ENCODE measurements around the gene SHROOM3. TPM values are rescaled to one million over a fixed set of nuclear protein-coding genes. Genes with fewer than 3 reads are reported as not detected.

Gene SHROOM3
- total RNA-seq, 1 donor from 2014 or later: 62.0 TPM

GRCh38 chr4:76426272-76426671 is 8.8 kb upstream of the SHROOM3 start:
- no peaks in the 10 kb centered on the region for H3K36me3 ChIP-seq
- no peak overlapping the region for H3K4me3 ChIP-seq
- H3K4me1 ChIP-seq: peaks cover under 1% of the 10 kb centered on the region
- peaks cover 2% of the 10 kb centered on the region for H3K27me3 ChIP-seq (ENCODE audit: low read depth)
- TF ChIP-seq CTCF (IDR thresholded peaks at IDR 0.05): no peak
- no peaks in the 10 kb centered on the region for H3K9me3 ChIP-seq
- no peak for DNase-seq
- intact Hi-C loops (cut with DNase I): no loop called here
- no peak overlapping the region for H3K27ac ChIP-seq
- no peak for ATAC-seq

- no peaks in the 10 kb centered on the region for H3K9me3 ChIP-seq
- intact Hi-C loops (cut with DNase I): loop anchor here (10.0 kb wide), 1 partner anchor 75 kb away; no protein-coding TSS in a partner anchor
- no peak overlapping the region for H3K27ac ChIP-seq
- TF ChIP-seq CTCF (IDR thresholded peaks at IDR 0.05): no peak
- ATAC-seq: no peak
- no peaks in the 10 kb centered on the region for H3K36me3 ChIP-seq
- no peaks in the 10 kb centered on the region for H3K4me1 ChIP-seq
- H3K4me3 ChIP-seq: no peak overlapping the region
- no peak for DNase-seq
- no peaks in the 10 kb centered on the region for H3K27me3 ChIP-seq (ENCODE audit: low read depth)
Measured at GRCh38 chr4:76429636-76430035, 5.4 kb upstream of the SHROOM3 start.

- peak; percentile 67 for TF ChIP-seq CTCF (IDR thresholded peaks at IDR 0.05)
- Histone ChIP-seq H3K9me3 (no peaks in the 10 kb centered on the region), H3K27ac (no peak overlapping the region), H3K4me1 (no peaks in the 10 kb centered on the region), H3K36me3 (no peaks in the 10 kb centered on the region), H3K4me3 (no peak overlapping the region), H3K27me3 (ENCODE audit: low read depth) (no peaks in the 10 kb centered on the region)
- intact Hi-C loops (cut with DNase I): loop anchor here (10.0 kb wide), 1 partner anchor 74 kb away; no protein-coding TSS in a partner anchor
- no peak for DNase-seq
- no peak for ATAC-seq
Measured at GRCh38 chr4:76430519-76431388, 4.3 kb upstream of the SHROOM3 start.

GRCh38 chr4:76435528-76436319 is 695 bp downstream of the SHROOM3 start:
- no peaks in the 10 kb centered on the region for H3K36me3 ChIP-seq
- no peaks in the 10 kb centered on the region for H3K9me3 ChIP-seq
- no peaks in the 10 kb centered on the region for H3K4me1 ChIP-seq
- H3K4me3 ChIP-seq: peak overlapping the region; percentile 30
- TF ChIP-seq CTCF (IDR thresholded peaks at IDR 0.05): no peak
- no peaks in the 10 kb centered on the region for H3K27me3 ChIP-seq (ENCODE audit: low read depth)
- intact Hi-C loops (cut with DNase I): loop anchor here (10.0 kb wide), 1 partner anchor 69 kb away; no protein-coding TSS in a partner anchor
- peak in 1 of 2 donors; percentile 46 for ATAC-seq
- DNase-seq: no peak
- peak overlapping the region; percentile 2 for H3K27ac ChIP-seq

GRCh38 chr4:76439491-76439890 is 4.5 kb downstream of the SHROOM3 start:
- ATAC-seq: no peak
- no peaks in the 10 kb centered on the region for H3K9me3 ChIP-seq
- intact Hi-C loops (cut with DNase I): loop anchor here (10.0 kb wide), 1 partner anchor 65 kb away; no protein-coding TSS in a partner anchor

More at GRCh38 chr4:76439491-76439890, 4.5 kb downstream of the SHROOM3 start:
- TF ChIP-seq CTCF (IDR thresholded peaks at IDR 0.05): no peak
- DNase-seq: no peak
- Histone ChIP-seq H3K27ac (no peak overlapping the region), H3K4me3 (no peak overlapping the region), H3K36me3 (no peaks in the 10 kb centered on the region), H3K4me1 (no peaks in the 10 kb centered on the region), H3K27me3 (ENCODE audit: low read depth) (no peaks in the 10 kb centered on the region)
